Measurements from ENCODE around the gene ZSCAN26.
A peak's percentile ranks its signal among the peaks of the same experiment; 100 is the strongest.

DNA sequence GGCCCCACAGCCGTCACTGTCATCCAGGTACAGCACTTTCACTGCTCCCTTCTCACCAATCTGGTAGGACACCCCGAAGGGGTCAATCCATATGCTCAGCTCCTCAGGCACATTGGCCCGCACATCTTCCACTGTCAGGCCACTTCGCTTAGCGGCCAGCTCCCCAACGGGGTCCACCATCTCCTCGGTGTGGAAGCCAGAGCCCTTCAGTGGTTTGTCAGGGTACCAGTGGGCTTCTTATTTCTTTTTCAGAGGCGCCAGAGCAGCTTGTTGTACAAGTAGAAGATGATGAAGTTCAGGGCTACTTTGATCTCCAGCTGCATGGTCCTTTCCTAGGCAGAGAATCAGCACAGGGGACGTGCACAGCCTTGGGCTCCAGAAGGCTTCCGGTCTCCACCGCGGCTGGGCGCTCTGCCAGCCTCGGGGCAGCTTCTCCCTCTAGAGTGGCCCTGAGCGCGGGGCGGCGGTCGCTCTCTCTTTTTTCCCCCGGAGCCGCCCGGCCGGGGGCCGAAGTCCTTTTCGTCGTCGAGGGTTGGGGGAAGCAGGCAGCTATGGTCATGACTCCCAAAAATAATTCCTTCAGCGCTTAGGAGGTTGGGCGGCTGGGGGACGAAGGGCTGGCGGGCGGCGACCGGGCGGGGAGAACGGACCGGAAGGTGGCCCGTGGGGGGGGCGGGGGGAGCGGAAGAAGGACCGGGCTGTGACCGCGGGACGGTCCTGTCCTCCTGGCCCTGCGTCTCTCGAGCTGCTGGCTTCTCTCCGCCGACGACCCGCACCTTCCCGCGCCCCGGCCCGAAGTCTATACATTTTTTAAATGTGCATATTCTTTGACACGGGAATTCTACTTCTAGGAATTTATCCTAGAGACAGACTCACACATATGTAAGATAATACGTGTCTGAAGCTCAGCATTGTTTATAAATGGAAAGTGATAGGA lies 48.4 kb upstream of the ZSCAN26 start:
- TF ChIP-seq TAF1 (IDR thresholded peaks at IDR 0.05; ENCODE audit: borderline replicate concordance, low read depth, low read length), result no peak
- TF ChIP-seq POLR2A (IDR thresholded peaks at IDR 0.05; ENCODE audit: low read depth, low read length), result 0 out of 2 replicates have a peak, but pooled peaks have one; percentile 2
- no peak for TF ChIP-seq POLR2AphosphoS5 (IDR thresholded peaks at IDR 0.05; ENCODE audit: low read depth, low read length)
